GM18526 (cell line): ENCODE results near the gene FOCAD.

Experiments
- POLR2A ChIP-seq: IDR thresholded peaks from 3 replicates; pipeline ENCODE4 v1.6.1; 2011; ENCODE audit not compliant: insufficient read length; ENCODE audit errors: extremely low read depth

FOCAD gene

GRCh38 chr9:21027295-21027694 is 343.2 kb downstream of the FOCAD start:
- TF ChIP-seq POLR2A = no peak

GRCh38 chr9:21028466-21028865 is 344.4 kb downstream of the FOCAD start:
- no peak for TF ChIP-seq POLR2A

GRCh38 chr9:21029661-21030060 is 345.6 kb downstream of the FOCAD start:
- TF ChIP-seq POLR2A = no peak

GRCh38 chr9:21030389-21031035 is 346.5 kb downstream of the FOCAD start:
- TF ChIP-seq POLR2A = no peak

GRCh38 chr9:21031091-21031807 is 347.2 kb downstream of the FOCAD start, which contains the start of gene HACD4:
Gene HACD4 (minus strand): TSS chr9:21031640. CDS start chr9:21031590, 50 bp downstream.
- TF ChIP-seq POLR2A = peak; percentile 57

GRCh38 chr9:21031808-21032183 is 347.7 kb downstream of the FOCAD start:
- no peak for TF ChIP-seq POLR2A

- no peak for TF ChIP-seq POLR2A
Measured at GRCh38 chr9:21037278-21037677, 353.2 kb downstream of the FOCAD start.

- no peak for TF ChIP-seq POLR2A
Measured at GRCh38 chr9:21039302-21039701, 355.2 kb downstream of the FOCAD start.

GRCh38 chr9:21042466-21042865 is 358.4 kb downstream of the FOCAD start:
- TF ChIP-seq POLR2A = no peak

GRCh38 chr9:21043841-21044240 is 359.8 kb downstream of the FOCAD start:
- no peak for TF ChIP-seq POLR2A
